GM15510 (cell line): ENCODE results near the gene ADAM17.

Source experiments
- POLR2A ChIP-seq: IDR thresholded peaks from 3 replicates; pipeline ENCODE4 v1.6.1; 2011; ENCODE audit warnings: borderline replicate concordance; ENCODE audit not compliant: insufficient read length; ENCODE audit errors: extremely low read depth

ADAM17 gene

DNA sequence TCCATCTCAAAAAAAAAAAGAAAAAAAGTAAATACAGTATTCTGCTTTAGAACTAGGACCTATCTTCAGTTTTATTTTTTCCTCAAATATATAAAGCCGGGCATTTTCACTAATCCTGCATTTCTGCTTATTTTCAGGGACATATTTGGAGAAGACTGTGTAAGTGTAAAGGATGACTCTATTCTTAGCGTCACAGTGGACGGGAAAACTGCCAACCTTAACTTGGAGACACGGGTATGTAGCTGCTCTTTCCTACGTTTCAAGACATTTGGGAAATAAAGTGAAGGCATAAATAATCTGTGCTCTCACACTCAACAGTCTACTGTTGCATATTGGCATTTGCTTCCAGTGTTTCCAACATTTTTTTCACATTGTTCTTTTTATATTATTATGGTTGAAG, 84.4 kb downstream of the ADAM17 start:
- no peak for TF ChIP-seq POLR2A

- TF ChIP-seq POLR2A, result no peak
Measured at GRCh38 chr2:9467687-9468086, 87.9 kb downstream of the ADAM17 start.

- TF ChIP-seq POLR2A, result no peak
Measured at GRCh38 chr2:9466147-9466683, 89.4 kb downstream of the ADAM17 start.

- TF ChIP-seq POLR2A, result no peak
Measured at GRCh38 chr2:9465170-9465569, 90.5 kb downstream of the ADAM17 start.

GRCh38 chr2:9463698-9464034, 92.0 kb downstream of the ADAM17 start:
- no peak for TF ChIP-seq POLR2A

DNA sequence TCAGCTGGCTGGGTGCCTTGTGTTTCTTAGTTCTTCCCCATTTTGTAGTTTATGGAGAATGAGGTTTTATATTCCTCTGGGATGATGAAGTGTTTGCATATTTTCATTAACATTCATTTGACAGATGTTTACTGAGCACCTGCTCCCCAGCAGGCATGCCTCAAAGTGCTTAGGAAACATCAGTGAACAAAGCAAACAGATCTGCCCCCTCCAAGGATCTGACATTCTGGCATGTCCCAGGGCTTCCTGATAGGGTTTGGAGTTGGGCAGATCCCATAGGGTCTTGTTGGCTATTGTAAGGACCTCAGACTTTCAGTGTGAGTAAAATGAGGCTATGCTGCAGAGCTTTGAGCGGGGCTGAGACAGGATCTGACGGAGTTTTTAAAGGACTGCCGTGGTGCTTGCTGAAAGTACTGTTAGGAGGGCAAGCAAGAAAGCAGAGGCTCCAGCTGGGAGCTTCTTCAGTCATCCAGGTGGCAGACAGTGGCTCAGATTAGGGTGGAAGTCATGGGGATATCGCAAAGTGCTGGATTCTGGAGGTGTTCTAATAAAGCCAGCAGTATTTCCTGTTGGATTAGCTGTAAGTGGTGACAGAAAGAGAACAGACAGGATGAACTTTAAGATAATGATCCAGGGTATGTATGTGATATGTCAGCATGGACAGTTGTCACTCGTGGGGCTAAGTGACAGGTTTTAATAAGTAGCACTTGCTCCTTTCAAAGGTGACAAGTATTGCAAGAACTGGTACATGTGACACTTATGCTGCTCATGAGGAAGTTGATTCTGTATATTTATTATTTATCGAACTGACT, 92.5 kb downstream of the ADAM17 start:
- TF ChIP-seq POLR2A, result no peak

DNA sequence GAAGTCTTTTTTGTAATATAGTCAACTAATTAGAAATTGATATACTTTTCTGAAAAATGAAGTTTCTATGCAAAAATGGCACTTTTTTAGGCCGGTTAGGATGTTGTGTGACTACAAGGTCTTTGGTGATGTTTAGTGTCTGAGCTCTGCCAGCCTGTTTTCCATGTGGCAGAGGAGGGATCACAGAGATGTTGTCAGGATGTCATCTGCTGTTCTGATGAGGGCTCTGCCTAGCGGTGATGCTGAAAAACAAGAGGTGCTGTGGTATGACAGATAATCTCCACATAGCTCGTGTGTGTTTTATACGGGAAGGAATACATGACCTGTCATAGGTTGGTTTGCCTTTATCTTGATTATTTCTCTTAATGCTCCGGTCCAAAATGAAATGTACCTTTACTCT, 93.3 kb downstream of the ADAM17 start:
- TF ChIP-seq POLR2A, result no peak

- no peak for TF ChIP-seq POLR2A
Measured at GRCh38 chr2:9461079-9461478, 94.6 kb downstream of the ADAM17 start.

GRCh38 chr2:9460441-9461017, 95.1 kb downstream of the ADAM17 start:
- no peak for TF ChIP-seq POLR2A

DNA sequence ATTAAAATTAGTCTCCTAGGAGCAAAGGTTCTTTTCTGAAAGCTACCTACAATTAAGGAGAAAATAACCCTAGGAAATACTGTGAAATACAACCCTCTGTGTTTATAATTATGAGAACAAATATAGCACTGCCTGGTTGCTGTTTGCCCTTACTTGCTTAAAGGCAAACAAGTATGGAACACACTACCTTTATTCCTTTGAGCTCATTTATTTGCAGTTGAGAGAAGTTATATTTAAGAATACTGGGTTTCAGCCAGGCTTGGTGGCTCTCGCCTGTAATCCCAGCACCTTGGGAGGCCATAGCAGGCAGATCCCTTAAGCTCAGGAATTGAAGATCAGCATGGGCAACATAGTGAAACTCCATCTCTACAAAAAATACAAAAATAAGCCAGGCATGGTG, 104.4 kb downstream of the ADAM17 start:
- TF ChIP-seq POLR2A, result no peak

DNA sequence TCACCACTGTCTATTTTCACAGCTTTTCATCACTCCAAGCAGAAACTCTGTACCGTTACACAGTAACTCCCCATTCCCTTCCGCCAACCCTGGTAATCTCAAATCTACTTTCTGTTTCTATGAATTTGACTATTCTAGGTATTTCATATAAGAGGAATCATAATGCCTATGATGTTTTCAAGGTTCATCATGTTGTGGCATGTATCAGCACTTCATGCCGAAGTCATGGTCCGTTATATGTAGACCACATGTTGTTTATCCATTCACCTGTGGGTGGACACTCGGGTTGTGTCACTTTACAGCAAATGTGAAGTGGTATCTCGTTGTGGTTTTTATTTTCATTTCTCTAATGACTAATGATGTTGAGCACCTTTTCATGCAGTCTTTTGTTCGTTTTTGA, 110.5 kb downstream of the ADAM17 start:
- no peak for TF ChIP-seq POLR2A

DNA sequence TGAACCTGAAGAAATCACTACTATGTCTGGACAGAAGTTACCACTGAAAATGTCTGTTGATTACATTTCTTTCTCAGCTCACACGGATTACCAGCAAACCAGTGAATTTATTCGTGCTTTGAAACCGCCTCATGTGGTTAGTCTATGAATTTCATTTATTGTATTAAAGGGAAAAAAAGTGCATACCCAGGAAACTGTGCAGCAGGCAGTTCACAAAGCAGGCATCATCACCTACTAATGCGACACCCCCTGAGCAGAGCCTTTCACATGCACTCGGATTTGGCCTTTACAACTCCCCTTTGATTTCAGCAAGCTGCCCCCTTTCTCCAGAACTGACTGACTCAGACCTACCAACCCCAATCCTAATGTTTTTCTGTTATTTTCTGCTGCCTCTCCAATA, 112.1 kb downstream of the ADAM17 start:
- TF ChIP-seq POLR2A, result no peak

DNA sequence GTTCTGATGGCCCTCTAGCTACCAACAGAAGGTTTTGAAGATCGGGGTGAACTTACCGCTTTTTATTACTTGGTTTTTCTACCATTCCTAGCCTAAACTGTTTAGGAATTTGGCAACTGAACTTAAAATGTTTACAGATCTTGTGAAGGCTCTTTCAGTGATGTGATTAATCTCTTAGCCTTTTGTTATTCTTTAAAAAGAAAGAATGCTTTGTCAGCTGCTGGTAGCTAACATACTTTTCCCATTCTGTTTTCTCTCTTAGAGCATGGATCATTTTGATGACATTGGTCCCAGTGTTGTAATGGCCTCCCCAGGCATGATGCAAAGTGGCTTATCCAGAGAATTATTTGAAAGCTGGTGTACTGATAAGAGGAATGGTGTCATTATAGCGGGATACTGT, 114.1 kb downstream of the ADAM17 start:
- TF ChIP-seq POLR2A, result no peak

- TF ChIP-seq POLR2A, result no peak
Measured at GRCh38 chr2:9440058-9440727, 115.4 kb downstream of the ADAM17 start.

GRCh38 chr2:9439536-9439935, 116.1 kb downstream of the ADAM17 start:
- no peak for TF ChIP-seq POLR2A
